H1 (cell line): ENCODE measurements around the gene PCCA. TPM values are rescaled to one million over a fixed set of nuclear protein-coding genes. Genes with fewer than 3 reads are reported as not detected.

ENCODE experiments used
- CTCF ChIA-PET: fragments of 300-600 bp; sonication (Branson Sonifier 250); formaldehyde crosslinking; loops from one replicate; lab custom pipeline; 2021; ENCODE audit not compliant: partially characterized antibody; lab: Charles Lee
- POLR2A ChIA-PET: fragments of 300-600 bp; sonication (Branson Sonifier 250); formaldehyde crosslinking; loops from one replicate; lab custom pipeline; 2021; ENCODE audit warnings: inconsistent platforms; ENCODE audit not compliant: partially characterized antibody; lab: Charles Lee
- DNase-seq, 2 experiments: peaks; one replicate each; pipeline versions ENCODE4 v3.0.0 to v3.0.0-alpha.2; 2010 to 2022; ENCODE audit warnings: low spot score in 2 of 2, low read depth in 1 of 2, mixed read lengths in 1 of 2
- FAIRE-seq: peaks from 2 replicates; lab custom pipeline; 2011; peaks lifted over from hg19 to GRCh38; lab: Jason Lieb, UNC
- H2AFZ ChIP-seq: 2 replicates; pipeline ENCODE4 v1.8.1; 2012; ENCODE audit warnings: low read length, inconsistent platforms
- H2AK5ac ChIP-seq: 2 replicates; pipeline ENCODE4 v1.6.1; 2013; ENCODE audit warnings: low read depth, low read length
- H2BK120ac ChIP-seq: replicated peaks from 2 replicates; pipeline ENCODE3; 2013; ENCODE audit warnings: low read depth, low read length, inconsistent platforms
- H2BK12ac ChIP-seq: 2 replicates; pipeline ENCODE4 v1.6.1; 2013; ENCODE audit warnings: low read depth, low read length
- H2BK15ac ChIP-seq: 2 replicates; pipeline ENCODE4 v1.6.1; 2013; ENCODE audit warnings: low read length
- H2BK20ac ChIP-seq: 2 replicates; pipeline ENCODE4 v1.6.1; 2013; ENCODE audit warnings: low read length
- H2BK5ac ChIP-seq: 2 replicates; pipeline ENCODE4 v1.6.1; 2013; ENCODE audit warnings: low read depth, low read length
- H3K14ac ChIP-seq: 2 replicates; pipeline ENCODE4 v1.6.1; 2013; ENCODE audit warnings: inconsistent platforms; ENCODE audit not compliant: insufficient read length
- H3K18ac ChIP-seq: 2 replicates; pipeline ENCODE4 v1.6.1; 2013; ENCODE audit warnings: low read length; ENCODE audit errors: extremely low read depth
- H3K23ac ChIP-seq: 2 replicates; pipeline ENCODE4 v1.6.1; 2013; ENCODE audit warnings: inconsistent platforms; ENCODE audit not compliant: insufficient read length
- H3K23me2 ChIP-seq: 2 replicates; pipeline ENCODE4 v1.6.1; 2013; ENCODE audit warnings: low read depth, low read length
- H3K27ac ChIP-seq: 2 replicates; pipeline ENCODE4 v1.6.1; 2011; ENCODE audit warnings: low read depth, low read length, inconsistent platforms
- H3K27me3 ChIP-seq, 4 experiments: replicated peaks in 1 of 4; 1 replicate in 1 of 4; 2 replicates in 3 of 4; pipeline versions ENCODE4 v1.6.1 to v1.8.1; 2011 to 2013; ENCODE audit warnings: low read length in 3 of 4, mild to moderate bottlenecking in 3 of 4, inconsistent platforms in 2 of 4, mixed read lengths in 2 of 4, moderate library complexity in 1 of 4; ENCODE audit not compliant: control insufficient read depth in 3 of 4, insufficient read depth in 3 of 4; ENCODE audit errors: extremely low read depth in 1 of 4
- H3K36me3 ChIP-seq, 4 experiments: 2 replicates each; pipeline versions ENCODE4 v1.6.1 to v1.8.1; 2011 to 2013; ENCODE audit warnings: mild to moderate bottlenecking in 4 of 4, low read length in 3 of 4, moderate library complexity in 2 of 4, control low read depth in 1 of 4, inconsistent platforms in 1 of 4; ENCODE audit not compliant: insufficient read depth in 4 of 4, control insufficient read depth in 2 of 4
- H3K4ac ChIP-seq: replicated peaks from 2 replicates; pipeline ENCODE3; 2013; ENCODE audit warnings: low read length, low read depth, mixed read lengths, inconsistent platforms; ENCODE audit not compliant: insufficient read length
- H3K4me1 ChIP-seq, 4 experiments: replicated peaks in 1 of 4; 1 replicate in 1 of 4; 2 replicates in 3 of 4; pipeline versions ENCODE4 v1.6.1 to v1.8.1; 2011 to 2013; ENCODE audit warnings: low read length in 3 of 4, inconsistent platforms in 2 of 4, mixed read lengths in 1 of 4; ENCODE audit not compliant: insufficient read depth in 4 of 4, control insufficient read depth in 3 of 4
- H3K4me2 ChIP-seq, 2 experiments: 2 replicates each; pipeline versions ENCODE4 v1.6.1 to v1.8.1; 2011 to 2013; ENCODE audit warnings: low read depth in 2 of 2, low read length in 2 of 2, control low read depth in 1 of 2, inconsistent platforms in 1 of 2, mild to moderate bottlenecking in 1 of 2; ENCODE audit not compliant: insufficient read depth in 1 of 2
- H3K4me3 ChIP-seq, 4 experiments: fragments of 200-600, 300-600 bp in 1 of 4; sonication (generic), shearing (Covaris generic), sonication (Bioruptor Twin) in 1 of 4; 2 replicates each; pipeline versions ENCODE4 v1.5.1 to v1.8.1; 2011 to 2016; ENCODE audit warnings: low read length in 4 of 4, low read depth in 3 of 4, control low read depth in 2 of 4, inconsistent platforms in 2 of 4, mild to moderate bottlenecking in 2 of 4, mixed read lengths in 1 of 4, moderate library complexity in 1 of 4; ENCODE audit not compliant: insufficient read depth in 2 of 4; ENCODE audit errors: extremely low read depth in 1 of 4
- H3K56ac ChIP-seq: replicated peaks from 2 replicates; pipeline ENCODE3; 2013; ENCODE audit warnings: low read depth, mild to moderate bottlenecking, mixed read lengths, low read length, inconsistent platforms; ENCODE audit not compliant: insufficient read length
- H3K79me1 ChIP-seq: 2 replicates; pipeline ENCODE4 v1.6.1; 2013; ENCODE audit warnings: low read depth, low read length, control low read depth
- H3K79me2 ChIP-seq, 2 experiments: 2 replicates each; pipeline versions ENCODE4 v1.6.1 to v1.8.1; 2012 to 2013; ENCODE audit warnings: low read length in 2 of 2, mild to moderate bottlenecking in 2 of 2, inconsistent platforms in 1 of 2; ENCODE audit not compliant: insufficient read depth in 2 of 2, control insufficient read depth in 1 of 2
- H3K9ac ChIP-seq, 4 experiments: replicated peaks in 1 of 4; 1 replicate in 1 of 4; 2 replicates in 3 of 4; pipeline versions ENCODE4 v1.6.1 to v1.8.1; 2011 to 2013; ENCODE audit warnings: low read depth in 3 of 4, low read length in 3 of 4, control low read depth in 2 of 4, mild to moderate bottlenecking in 2 of 4, moderate library complexity in 2 of 4, inconsistent platforms in 1 of 4; ENCODE audit errors: extremely low read depth in 1 of 4
- H3K9me3 ChIP-seq, 2 experiments: 2 replicates each; pipeline versions ENCODE4 v1.6.1 to v1.8.1; 2012 to 2013; ENCODE audit warnings: mild to moderate bottlenecking in 2 of 2, moderate library complexity in 2 of 2, control low read depth in 1 of 2, inconsistent platforms in 1 of 2, low read depth in 1 of 2, low read length in 1 of 2, mixed read lengths in 1 of 2; ENCODE audit not compliant: insufficient read depth in 2 of 2
- H4K20me1 ChIP-seq, 2 experiments: replicated peaks in 1 of 2; 2 replicates each; pipeline versions ENCODE3 to v1.8.1; 2011 to 2013; ENCODE audit warnings: inconsistent platforms in 2 of 2, low read length in 2 of 2, mild to moderate bottlenecking in 1 of 2; ENCODE audit not compliant: insufficient read depth in 2 of 2, control insufficient read depth in 1 of 2
- H4K5ac ChIP-seq: 2 replicates; pipeline ENCODE4 v1.6.1; 2013; ENCODE audit warnings: low read length, low read depth, mixed read lengths, inconsistent platforms; ENCODE audit not compliant: insufficient read length
- H4K8ac ChIP-seq: 2 replicates; pipeline ENCODE4 v1.8.0; 2013; ENCODE audit warnings: mild to moderate bottlenecking, moderate library complexity, low read length, inconsistent platforms; ENCODE audit not compliant: insufficient read depth; ENCODE audit errors: extremely low read depth
- H4K91ac ChIP-seq: replicated peaks from 2 replicates; pipeline ENCODE3; 2013; ENCODE audit warnings: low read length, mixed read lengths, inconsistent platforms; ENCODE audit not compliant: insufficient read length
- GABPA ChIP-seq: IDR thresholded peaks from 2 replicates; pipeline ENCODE4 v1.6.1; 2011; ENCODE audit warnings: mild to moderate bottlenecking, low read length, moderate library complexity, borderline replicate concordance; ENCODE audit not compliant: insufficient read depth
- KDM1A ChIP-seq: fragments of 200-600, 300-600 bp; sonication (generic); IDR thresholded peaks from 2 replicates; pipeline ENCODE4 v1.7.1; 2016; ENCODE audit warnings: mild to moderate bottlenecking, low read length, borderline replicate concordance
- NRF1 ChIP-seq: IDR thresholded peaks from 2 replicates; pipeline ENCODE4 v1.6.1; 2011; ENCODE audit warnings: mild to moderate bottlenecking, low read depth, low read length, improper control_type of control experiment
- POLR2AphosphoS5 ChIP-seq: IDR thresholded peaks from 2 replicates; pipeline ENCODE4 v1.6.1; 2011; ENCODE audit warnings: low read depth, low read length
- WGBS, 2 experiments: shearing (Covaris generic) in 1 of 2; methylation state at CpG; one replicate each; pipeline versions ENCODE4 v1.1.6 to v1.1.7; 2013 to 2015; ENCODE audit warnings: low lambda C conversion rate in 2 of 2, mixed read lengths in 2 of 2, inconsistent platforms in 1 of 2, low coverage in 1 of 2, missing lambda C conversion rate in 1 of 2; ENCODE audit not compliant: insufficient replicate concordance in 2 of 2, insufficient coverage in 1 of 2, insufficient read length in 1 of 2; ENCODE audit errors: extremely low coverage in 1 of 2, missing lambda C conversion rate in 1 of 2; 5-methylcytosine and 5-hydroxymethylcytosine counted together
- polyA plus RNA-seq, 7 experiments: library from polyadenylated mRNA; depleted of rRNA in 3 of 7; stranded (reverse) in 5 of 7; unstranded in 2 of 7; fragments of >200 nt in 5 of 7; fragments of 200-250 nt in 2 of 7; gene quantifications; 1 replicate in 5 of 7; 2 replicates in 1 of 7; 4 replicates in 1 of 7; pipeline versions ENCODE4 v1.2.1 to v1.2.3, GENCODE V29; 2011 to 2013; ENCODE audit warnings: missing spikeins in 2 of 7, mixed read lengths in 2 of 7
- total RNA-seq: library from RNA; stranded (reverse); fragmentation: NEBNext Ultra II Directional; extraction: Animal tissue kit (Norgen Biotek cat#: 25700); gene quantifications from 2 replicates; pipeline ENCODE4 v1.2.1, GENCODE V29; 2021
- TF ChIP-seq, protein P1 (sequence below): IDR thresholded peaks from 2 replicates; pipeline ENCODE4 v1.6.1; 2011; ENCODE audit warnings: low read length, improper control_type of control experiment

PCCA gene
- total and polyA plus RNA-seq, 2 of the 8 experiments (the other 6 are each of a cell fraction or from before 2014, with no cell fraction given): 18.4 to 49.8 TPM

DNA sequence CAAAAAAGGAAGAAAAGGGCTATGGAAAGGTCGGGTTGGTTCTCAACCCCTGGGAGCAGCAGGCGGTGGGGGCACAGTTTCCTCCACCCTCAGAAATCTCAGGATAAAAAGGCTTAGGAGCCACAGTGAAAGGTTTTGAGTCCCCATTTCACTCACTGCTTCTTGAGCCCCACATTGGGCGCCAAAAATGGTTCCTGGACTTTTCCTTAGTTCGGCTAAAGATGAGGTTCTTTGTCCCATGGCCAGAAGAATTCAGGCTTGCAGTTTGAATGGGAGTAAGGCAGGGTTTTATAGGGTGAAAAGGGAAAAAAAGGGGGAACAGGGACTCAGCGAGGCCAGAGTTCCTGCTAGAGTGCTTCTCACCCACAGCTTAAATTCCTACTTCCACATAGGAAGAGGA, 320.2 kb downstream of the PCCA start:
- Histone ChIP-seq H3K4me3 (no peak overlapping the region), H4K5ac (no peak overlapping the region), H3K18ac (no peak overlapping the region), H4K20me1 (no peaks in the 10 kb centered on the region), H3K79me2 (no peaks in the 10 kb centered on the region), H3K27ac (no peak overlapping the region), H3K23me2 (no peaks in the 10 kb centered on the region), H2AFZ (no peak overlapping the region), H2BK20ac (no peak overlapping the region), H3K27me3 (no peaks in the 10 kb centered on the region), H3K4me1 (no peaks in the 10 kb centered on the region), H2BK12ac (no peak overlapping the region), H4K91ac (no peak overlapping the region), H3K4ac (no peak overlapping the region), H4K8ac (no peak overlapping the region), H3K36me3 (peaks cover 0 to 26% (median 6%) of the 10 kb centered on the region in 4 experiments; a peak in 4 of 8 replicates), H2AK5ac (no peak overlapping the region), H2BK15ac (no peak overlapping the region), H3K56ac (no peak overlapping the region), H3K14ac (no peak overlapping the region), H3K9ac (no peak overlapping the region), H3K23ac (no peak overlapping the region), H3K4me2 (no peak overlapping the region), H2BK5ac (no peak overlapping the region), H3K79me1 (no peaks in the 10 kb centered on the region), H3K9me3 (peaks cover 30 to 34% of the 10 kb centered on the region in 2 experiments), H2BK120ac (no peak overlapping the region)
- CTCF ChIA-PET: interaction anchor here (1.3 kb wide), 1 partner anchor 106 kb away, joined by 3 read pairs; no protein-coding TSS in a partner anchor
- no peak for TF ChIP-seq GABPA
- no peak for TF ChIP-seq KDM1A
- TF ChIP-seq, protein P1, sequence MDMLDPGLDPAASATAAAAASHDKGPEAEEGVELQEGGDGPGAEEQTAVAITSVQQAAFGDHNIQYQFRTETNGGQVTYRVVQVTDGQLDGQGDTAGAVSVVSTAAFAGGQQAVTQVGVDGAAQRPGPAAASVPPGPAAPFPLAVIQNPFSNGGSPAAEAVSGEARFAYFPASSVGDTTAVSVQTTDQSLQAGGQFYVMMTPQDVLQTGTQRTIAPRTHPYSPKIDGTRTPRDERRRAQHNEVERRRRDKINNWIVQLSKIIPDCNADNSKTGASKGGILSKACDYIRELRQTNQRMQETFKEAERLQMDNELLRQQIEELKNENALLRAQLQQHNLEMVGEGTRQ: no peak
- TF ChIP-seq NRF1: no peak
- no peak for TF ChIP-seq POLR2AphosphoS5
- no peak for DNase-seq
- WGBS, 2 experiments: 85% methylated on average over 5 of the region's 5 CpGs; no CpG with 5 or more reads in 1 of the 2 experiments
- POLR2A ChIA-PET: no interaction called here
- no peak for FAIRE-seq
